Measurements from ENCODE around the gene HNF4A. TPM values are rescaled to one million over a fixed set of nuclear protein-coding genes. Genes with fewer than 3 reads are reported as not detected.
A peak's percentile ranks its signal among the peaks of the same experiment; 100 is the strongest.

The HNF4A gene
- total and polyA plus RNA-seq, 2 of the 13 experiments (the other 11 are each of a cell fraction or from before 2014, with no cell fraction given), result 80.9 to 169 TPM

GRCh38 chr20:44310664-44311639 is 44.5 kb upstream of the HNF4A start, which contains the start of gene FITM2 (continued):
- TF ChIP-seq ZBTB34 (CRISPR knock-in tag; IDR thresholded peaks at IDR 0.05) (no peak; the same call in 1 of the 2 replicates), CC2D1A (CRISPR knock-in tag; IDR thresholded peaks at IDR 0.05) (peak; percentile 85; the same call in 1 of the 2 replicates), DR1 (CRISPR knock-in tag; IDR thresholded peaks at IDR 0.05) (peak; percentile 77), ETS1 (CRISPR knock-in tag; IDR thresholded peaks at IDR 0.05) (peak; percentile 49; the same call in 1 of the 2 replicates), ZNF230 (CRISPR knock-in tag; IDR thresholded peaks at IDR 0.05) (peak; percentile 98), BORCS8-MEF2B (CRISPR knock-in tag; IDR thresholded peaks at IDR 0.05) (peak; percentile 89), MAFG (CRISPR knock-in tag; IDR thresholded peaks at IDR 0.05) (no peak), ZXDC (CRISPR knock-in tag; IDR thresholded peaks at IDR 0.05) (peak; percentile 98), HDAC6 (IDR thresholded peaks at IDR 0.05; ENCODE audit: low read depth, low read length) (no peak), TOE1 (CRISPR knock-in tag; IDR thresholded peaks at IDR 0.05) (no peak; the same call in 1 of the 2 replicates), PLSCR1 (CRISPR knock-in tag; IDR thresholded peaks at IDR 0.05; ENCODE audit: borderline replicate concordance) (peak; percentile 93), ZSCAN31 (CRISPR knock-in tag; IDR thresholded peaks at IDR 0.05; ENCODE audit: low read depth) (peak; percentile 98), ZNF629 (CRISPR knock-in tag; conservative IDR thresholded peaks at IDR 0.05) (peak; percentile 51), REL (CRISPR knock-in tag; conservative IDR thresholded peaks at IDR 0.05) (peak; percentile 87; the same call in 1 of the 2 replicates), PRMT3 (CRISPR knock-in tag; IDR thresholded peaks at IDR 0.05; ENCODE audit: borderline replicate concordance, low read depth) (peak; percentile 94; the same call in 1 of the 2 replicates), ZNF451 (CRISPR knock-in tag; IDR thresholded peaks at IDR 0.05) (peak; percentile 97), E2F1 (CRISPR knock-in tag; IDR thresholded peaks at IDR 0.05) (no peak), ZSCAN25 (CRISPR knock-in tag; IDR thresholded peaks at IDR 0.05) (peak; percentile 93), ZSCAN30 (CRISPR knock-in tag; IDR thresholded peaks at IDR 0.05) (no peak), ATF5 (CRISPR knock-in tag; IDR thresholded peaks at IDR 0.05; ENCODE audit: low read depth) (no peak)
